ENCODE results near the gene LILRB1. TPM values are rescaled to one million over a fixed set of nuclear protein-coding genes. Genes with fewer than 3 reads are reported as not detected.

LILRB1 gene
- total and polyA plus RNA-seq, 10 donors = 23.5 to 249 (median 113) TPM

- WGBS, 5 donors = 52 to 60% (median 58%) methylated on average over 7 of the region's 7 CpGs
- no peak for TF ChIP-seq POLR2AphosphoS5 (IDR thresholded peaks at IDR 0.05)
- no peak for TF ChIP-seq CTCF (IDR thresholded peaks at IDR 0.05 in 8 of 11, conservative IDR thresholded peaks at IDR 0.05 in 3 of 11)
- no peak for TF ChIP-seq POLR2A (IDR thresholded peaks at IDR 0.05)
- H3K4me1 ChIP-seq = no peaks in the 10 kb centered on the region
- no peak for DNase-seq
- H3K36me3 ChIP-seq = no peaks in the 10 kb centered on the region
- no peak overlapping the region for H3K27ac ChIP-seq
- peaks cover 0 to 70% (median 0%) of the 10 kb centered on the region in 7 donors for H3K27me3 ChIP-seq (replicated peaks in 1 of 7)
- no peaks in the 10 kb centered on the region for H3K9me3 ChIP-seq
- intact Hi-C loops (cut with DNase I; ENCODE audit: low total_unique reads) = no loop called here
- no peak overlapping the region for H3K4me3 ChIP-seq
Observed at GRCh38 chr19:54682306-54682856, 52.1 kb downstream of the LILRB1 start.

- no peak for TF ChIP-seq POLR2AphosphoS5 (IDR thresholded peaks at IDR 0.05)
- TF ChIP-seq POLR2A (IDR thresholded peaks at IDR 0.05) = no peak
- no peaks in the 10 kb centered on the region for H3K36me3 ChIP-seq
- whole genome bisulfite sequencing, 5 donors = 21 to 35% (median 22%) methylated on average over 3 of the region's 3 CpGs
- no peaks in the 10 kb centered on the region for H3K4me1 ChIP-seq
- H3K27ac ChIP-seq = no peak overlapping the region
- no peaks in the 10 kb centered on the region for H3K9me3 ChIP-seq
- H3K4me3 ChIP-seq = no peak overlapping the region
- DNase-seq = no peak
- H3K27me3 ChIP-seq (replicated peaks in 1 of 7) = peaks cover 0 to 73% (median 4%) of the 10 kb centered on the region in 7 donors
- intact Hi-C loops (cut with DNase I; ENCODE audit: low total_unique reads) = no loop called here
Observed at GRCh38 chr19:54684527-54684926, 54.2 kb downstream of the LILRB1 start.

Small RNA genes lying within 50 kb of the gene (microRNA-seq; reads per million reads assigned to microRNA genes)
- 0 reads per million in 3 donors for gene MIR8061

Small RNA genes lying within 50 kb of the gene (small RNA-seq; reads per million reads assigned to genes)
- gene AC245036.3 = 0 reads per million in 4 donors
- gene MIR8061 = 0 reads per million in 4 donors

Other genes with a start within 250 kb of the LILRB1 start
- 1 to 10 TPM in 5 of 7 donors, under 1 TPM in 2; 0.97 to 2.9 (median 1.2) TPM for gene TTYH1, start 215.0 kb upstream of the LILRB1 start, total RNA-seq
- gene TTYH1, start 215.0 kb upstream of the LILRB1 start, polyA plus RNA-seq = 1 to 10 TPM; 1.1 to 3.5 (median 1.2) TPM
- gene LENG8, start 181.3 kb upstream of the LILRB1 start, total RNA-seq = 100 to 1,000 TPM; 123 to 280 (median 183) TPM
- gene LENG8, start 181.3 kb upstream of the LILRB1 start, polyA plus RNA-seq = 100 to 1,000 TPM in 2 of 3 donors, 10 to 100 TPM in 1; 69.2 to 293 (median 110) TPM
- 1 to 10 TPM; 4.4 to 8.3 (median 6.2) TPM for gene LENG9, start 166.7 kb upstream of the LILRB1 start, total RNA-seq
- gene LENG9, start 166.7 kb upstream of the LILRB1 start, polyA plus RNA-seq = 1 to 10 TPM; 1.7 to 4.3 (median 3.5) TPM
- gene CDC42EP5, start 157.2 kb upstream of the LILRB1 start, total RNA-seq = 10 to 100 TPM in 4 of 7 donors, 1 to 10 TPM in 3; 6.6 to 16.1 (median 13.4) TPM
- 10 to 100 TPM in 2 of 3 donors, 1 to 10 TPM in 1; 9.7 to 15.9 (median 12.8) TPM for gene CDC42EP5, start 157.2 kb upstream of the LILRB1 start, polyA plus RNA-seq
- 1 to 10 TPM in 3 of 7 donors, under 1 TPM in 1, not detected in 3; 0.97 to 4.9 (median 3.3) TPM for gene LAIR2, start 127.7 kb upstream of the LILRB1 start, total RNA-seq
- gene LAIR2, start 127.7 kb upstream of the LILRB1 start, polyA plus RNA-seq = 1 to 10 TPM in 1 of 3 donors, under 1 TPM in 1, not detected in 1; 0.28 to 3.5 TPM
- gene LILRA2, start 56.7 kb upstream of the LILRB1 start, total RNA-seq = 10 to 100 TPM; 39.2 to 77.8 (median 54.0) TPM
- 10 to 100 TPM in 2 of 3 donors, 1 to 10 TPM in 1; 7.2 to 28.2 (median 12.6) TPM for gene LILRA2, start 56.7 kb upstream of the LILRB1 start, polyA plus RNA-seq
- gene LILRA1, start 36.9 kb upstream of the LILRB1 start, total RNA-seq = 10 to 100 TPM; 34.4 to 65.0 (median 37.2) TPM
- 10 to 100 TPM in 1 of 3 donors, 1 to 10 TPM in 2; 3.4 to 17.2 (median 8.0) TPM for gene LILRA1, start 36.9 kb upstream of the LILRB1 start, polyA plus RNA-seq
- gene LILRB4, start 32.5 kb downstream of the LILRB1 start, total RNA-seq = 10 to 100 TPM; 16.4 to 40.3 (median 33.4) TPM
- 10 to 100 TPM; 11.2 to 16.6 (median 12.0) TPM for gene LILRB4, start 32.5 kb downstream of the LILRB1 start, polyA plus RNA-seq
- gene KIR3DL3, start 94.0 kb downstream of the LILRB1 start, total RNA-seq = not detected
- not detected for gene KIR3DL3, start 94.0 kb downstream of the LILRB1 start, polyA plus RNA-seq
- 1 to 10 TPM in 5 of 7 donors, under 1 TPM in 1, not detected in 1; 0.46 to 3.5 (median 1.6) TPM for gene KIR2DL3, start 108.0 kb downstream of the LILRB1 start, total RNA-seq
- under 1 TPM; 0.07 to 0.15 (median 0.10) TPM for gene KIR2DL3, start 108.0 kb downstream of the LILRB1 start, polyA plus RNA-seq
- gene KIR2DL1, start 139.3 kb downstream of the LILRB1 start, total RNA-seq = 1 to 10 TPM in 3 of 7 donors, under 1 TPM in 3, not detected in 1; 0.51 to 6.6 (median 1.0) TPM
- gene KIR2DL1, start 139.3 kb downstream of the LILRB1 start, polyA plus RNA-seq = under 1 TPM; 0.13 to 0.29 (median 0.20) TPM
- 1 to 10 TPM; 1.5 to 6.6 (median 3.7) TPM for gene KIR2DL4, start 173.1 kb downstream of the LILRB1 start, total RNA-seq
- gene KIR2DL4, start 173.1 kb downstream of the LILRB1 start, polyA plus RNA-seq = 1 to 10 TPM in 1 of 3 donors, under 1 TPM in 2; 0.63 to 1.6 (median 0.65) TPM
- gene KIR3DL1, start 186.0 kb downstream of the LILRB1 start, total RNA-seq = 1 to 10 TPM in 1 of 7 donors, under 1 TPM in 5, not detected in 1; 0.69 to 6.3 (median 0.90) TPM
- gene KIR3DL1, start 186.0 kb downstream of the LILRB1 start, polyA plus RNA-seq = under 1 TPM; 0.07 to 0.13 (median 0.12) TPM
- 1 to 10 TPM in 5 of 7 donors, under 1 TPM in 2; 0.66 to 2.2 (median 1.0) TPM for gene KIR2DS4, start 202.2 kb downstream of the LILRB1 start, total RNA-seq
- under 1 TPM in 2 of 3 donors, not detected in 1; 0.39 to 0.48 TPM for gene KIR2DS4, start 202.2 kb downstream of the LILRB1 start, polyA plus RNA-seq
- gene KIR3DL2, start 220.0 kb downstream of the LILRB1 start, total RNA-seq = 1 to 10 TPM in 5 of 7 donors, under 1 TPM in 2; 0.39 to 2.7 (median 1.0) TPM
- under 1 TPM; 0.13 to 0.59 (median 0.19) TPM for gene KIR3DL2, start 220.0 kb downstream of the LILRB1 start, polyA plus RNA-seq
- gene FCAR, start 243.8 kb downstream of the LILRB1 start, total RNA-seq = 10 to 100 TPM; 17.4 to 86.3 (median 32.8) TPM
- 1 to 10 TPM in 2 of 3 donors, under 1 TPM in 1; 0.59 to 3.7 (median 1.1) TPM for gene FCAR, start 243.8 kb downstream of the LILRB1 start, polyA plus RNA-seq